GM19025 (cell line): ENCODE results near the gene LIMS2.

ENCODE experiments used
- ATAC-seq: cut with Tn5 transposase; IDR thresholded peaks from one replicate; pipeline ENCODE4 v1.9.1; 2021; ENCODE audit warnings: mild to moderate bottlenecking, low read depth, moderate library complexity; ENCODE audit not compliant: unreplicated experiment

LIMS2 gene

GRCh38 chr2:127609031-127609751 is 66.1 kb downstream of the LIMS2 start:
- ATAC-seq = no peak

GRCh38 chr2:127608061-127609030 is 67.0 kb downstream of the LIMS2 start:
- no peak for ATAC-seq

GRCh38 chr2:127607399-127607908 is 67.9 kb downstream of the LIMS2 start:
- no peak for ATAC-seq

GRCh38 chr2:127606625-127607398 is 68.5 kb downstream of the LIMS2 start:
- ATAC-seq = no peak

GRCh38 chr2:127605691-127606263 is 69.6 kb downstream of the LIMS2 start:
- no peak for ATAC-seq

- no peak for ATAC-seq
Observed at GRCh38 chr2:127604986-127605385, 70.3 kb downstream of the LIMS2 start.

- ATAC-seq = no peak
Observed at GRCh38 chr2:127599211-127599610, 76.1 kb downstream of the LIMS2 start.

- no peak for ATAC-seq
Observed at GRCh38 chr2:127598711-127599110, 76.6 kb downstream of the LIMS2 start.

- no peak for ATAC-seq
Observed at GRCh38 chr2:127597984-127598380, 77.3 kb downstream of the LIMS2 start.

GRCh38 chr2:127597046-127597983 is 78.0 kb downstream of the LIMS2 start:
- no peak for ATAC-seq

GRCh38 chr2:127596311-127597045 is 78.9 kb downstream of the LIMS2 start:
- ATAC-seq = no peak

- ATAC-seq = no peak
Observed at GRCh38 chr2:127594116-127594591, 81.2 kb downstream of the LIMS2 start.

GRCh38 chr2:127593228-127594115 is 81.9 kb downstream of the LIMS2 start:
- ATAC-seq = no peak

- no peak for ATAC-seq
Observed at GRCh38 chr2:127592761-127593227, 82.5 kb downstream of the LIMS2 start.

- ATAC-seq = no peak
Observed at GRCh38 chr2:127591221-127591923, 84.0 kb downstream of the LIMS2 start.

- ATAC-seq = no peak
Observed at GRCh38 chr2:127590386-127591190, 84.7 kb downstream of the LIMS2 start.
